A549 (cell line): ENCODE results near the gene MINDY3. TPM values are rescaled to one million over a fixed set of nuclear protein-coding genes. Genes with fewer than 3 reads are reported as not detected.

Experiments
- ATAC-seq, 2 experiments: fragments of 200-7000 bp in 1 of 2; fragments of >200 bp in 1 of 2; cut with Nextera tagmentation in 1 of 2; cut with Tn5 transposase in 1 of 2; 3 replicates each; pipeline versions ENCODE4 v1.8.0 to v1.9.1; 2018 to 2020; ENCODE audit warnings: mild to moderate bottlenecking in 1 of 2, moderate library complexity in 1 of 2
- CTCF ChIA-PET: fragments of 300-600 bp; sonication (Branson Sonifier 250); formaldehyde crosslinking; extraction: SDS; loops from one replicate; lab custom pipeline; 2021; ENCODE audit warnings: antibody characterized with exemption, inconsistent platforms; lab: Yijun Ruan, JAX
- POLR2A ChIA-PET: fragments of 350-600 bp; formaldehyde crosslinking; extraction: SDS; loops from one replicate; lab custom pipeline; 2021; ENCODE audit warnings: antibody characterized with exemption, inconsistent platforms; lab: Yijun Ruan, JAX
- DNase-seq, 2 experiments: peaks; one replicate each; pipeline versions ENCODE4 v3.0.0 to v3.0.0-alpha.2; 2011 to 2016; ENCODE audit warnings: low read depth in 1 of 2, low spot score in 1 of 2
- FAIRE-seq: peaks from 2 replicates; lab custom pipeline; 2011; peaks lifted over from hg19 to GRCh38; lab: Jason Lieb, UNC
- H3K27ac ChIP-seq, 2 experiments: fragments of >200 bp; sonication (Bioruptor Twin); formaldehyde crosslinking; 3 replicates each; pipeline ENCODE4 v1.5.1; 2016 to 2017
- H3K4me1 ChIP-seq: fragments of >200 bp; sonication (Bioruptor Twin); formaldehyde crosslinking; 3 replicates; pipeline ENCODE4 v1.6.1; 2016
- H3K4me2 ChIP-seq: fragments of >200 bp; sonication (Bioruptor Twin); formaldehyde crosslinking; 3 replicates; pipeline ENCODE4 v1.6.1; 2016
- H3K4me3 ChIP-seq: fragments of >200 bp; sonication (Bioruptor Twin); formaldehyde crosslinking; 3 replicates; pipeline ENCODE4 v1.5.1; 2016
- H3K9me3 ChIP-seq: fragments of >200 bp; sonication (Bioruptor Twin); formaldehyde crosslinking; 3 replicates; pipeline ENCODE4 v1.6.1; 2016
- BHLHE40 ChIP-seq: IDR thresholded peaks from 2 replicates; pipeline ENCODE4 v1.6.1; 2012; ENCODE audit warnings: low read depth, low read length, inconsistent platforms
- CBX2 ChIP-seq: fragments of 200-600 bp; sonication (generic); IDR thresholded peaks from 2 replicates; pipeline ENCODE4 v1.6.1; 2016; ENCODE audit warnings: low read depth, mild to moderate bottlenecking, borderline replicate concordance
- CBX8 ChIP-seq: fragments of 200-600 bp; sonication (generic); IDR thresholded peaks from 2 replicates; pipeline ENCODE4 v1.6.1; 2016
- CEBPB ChIP-seq, 2 experiments: fragments of >200 bp in 1 of 2; sonication (Bioruptor Twin) in 1 of 2; formaldehyde crosslinking in 1 of 2; IDR thresholded peaks; 2 replicates each; pipeline ENCODE4 v1.6.1; 2012 to 2016
- CTCF ChIP-seq: fragments of >200 bp; sonication (Bioruptor Twin); formaldehyde crosslinking; IDR thresholded peaks from 3 replicates; pipeline ENCODE4 v1.5.1; 2016
- E2F6 ChIP-seq: IDR thresholded peaks from 2 replicates; pipeline ENCODE4 v1.6.1; 2012; ENCODE audit warnings: low read depth, borderline replicate concordance
- EP300 ChIP-seq, 2 experiments: fragments of >200 bp; sonication (Bioruptor Twin); formaldehyde crosslinking; IDR thresholded peaks; 2 replicates in 1 of 2; 3 replicates in 1 of 2; pipeline ENCODE4 v1.6.1; 2016 to 2017
- FOSB ChIP-seq: fragments of 250-450 bp; sonication (Bioruptor Pico); IDR thresholded peaks from 2 replicates; pipeline ENCODE4 v1.5.0; 2020; ENCODE audit warnings: mild to moderate bottlenecking, moderate library complexity
- GATA3 ChIP-seq: IDR thresholded peaks from 2 replicates; pipeline ENCODE4 v1.6.1; 2012; ENCODE audit warnings: borderline replicate concordance
- HDAC2 ChIP-seq: fragments of 200-600 bp; sonication (generic); IDR thresholded peaks from 2 replicates; pipeline ENCODE4 v1.6.1; 2016
- HES2 ChIP-seq: fragments of >200 bp; sonication (Bioruptor Twin); formaldehyde crosslinking; IDR thresholded peaks from 2 replicates; pipeline ENCODE4 v1.6.1; 2016
- KDM1A ChIP-seq: fragments of 200-600 bp; sonication (generic); IDR thresholded peaks from 2 replicates; pipeline ENCODE4 v1.6.1; 2016; ENCODE audit warnings: low read depth, mild to moderate bottlenecking
- MAFK ChIP-seq: fragments of 450-650 bp; IDR thresholded peaks from 2 replicates; pipeline ENCODE4 v1.6.1; 2014; ENCODE audit not compliant: partially characterized antibody
- NPAS2 ChIP-seq: fragments of 250-450 bp; sonication (Bioruptor Pico); IDR thresholded peaks from 2 replicates; pipeline ENCODE4 v1.8.0; 2022; ENCODE audit warnings: mild to moderate bottlenecking, moderate library complexity, borderline replicate concordance
- PBX3 ChIP-seq: IDR thresholded peaks from 2 replicates; pipeline ENCODE4 v1.6.1; 2012
- POLR2A ChIP-seq: IDR thresholded peaks from 2 replicates; pipeline ENCODE4 v1.6.1; 2012; ENCODE audit warnings: mild to moderate bottlenecking, low read length
- POLR2AphosphoS2 ChIP-seq: conservative IDR thresholded peaks from 2 replicates; pipeline ENCODE4 v1.6.1; 2012; ENCODE audit warnings: low read length, improper control_type of control experiment, inconsistent platforms
- RARB ChIP-seq: fragments of 250-450 bp; sonication (Bioruptor Pico); IDR thresholded peaks from 2 replicates; pipeline ENCODE4 v1.8.0; 2021; ENCODE audit warnings: mild to moderate bottlenecking, moderate library complexity
- RFX5 ChIP-seq: fragments of 450-650 bp; IDR thresholded peaks from 2 replicates; pipeline ENCODE4 v1.7.1; 2014; ENCODE audit warnings: antibody characterized with exemption, mild to moderate bottlenecking, moderate library complexity
- SREBF2 ChIP-seq: fragments of 450-650 bp; IDR thresholded peaks from 2 replicates; pipeline ENCODE4 v1.6.1; 2014; ENCODE audit warnings: mild to moderate bottlenecking, moderate library complexity
- TP53 ChIP-seq: fragments of 250-450 bp; sonication (Bioruptor Pico); IDR thresholded peaks from 2 replicates; pipeline ENCODE4 v1.5.0; 2021; ENCODE audit warnings: mild to moderate bottlenecking, moderate library complexity
- USF2 ChIP-seq: fragments of 450-650 bp; IDR thresholded peaks from 2 replicates; pipeline ENCODE4 v1.6.1; 2014; ENCODE audit warnings: antibody characterized with exemption
- ZC3H11A ChIP-seq: fragments of 450-650 bp; IDR thresholded peaks from 2 replicates; pipeline ENCODE4 v1.6.1; 2014; ENCODE audit warnings: antibody characterized with exemption, mild to moderate bottlenecking
- ZFP36 ChIP-seq: fragments of 450-650 bp; IDR thresholded peaks from 2 replicates; pipeline ENCODE4 v1.6.1; 2014; ENCODE audit warnings: borderline replicate concordance; ENCODE audit not compliant: partially characterized antibody
- whole genome bisulfite sequencing: methylation state at CpG from one replicate; pipeline ENCODE4 v1.1.6; 2017; ENCODE audit errors: missing lambda C conversion rate; 5-methylcytosine and 5-hydroxymethylcytosine counted together
- polyA plus RNA-seq, 4 experiments: library from polyadenylated mRNA; depleted of rRNA in 3 of 4; stranded (reverse); fragments of >200 nt; fragmentation: RNase III in 1 of 4; extraction: RNeasy Plus Mini Kit Qiagen cat#74134 plus additional on column Dnase treatment in 1 of 4; gene quantifications; 2 replicates in 3 of 4; 3 replicates in 1 of 4; pipeline ENCODE4 v1.2.3, GENCODE V29; 2011 to 2017

The MINDY3 gene
- polyA plus RNA-seq, 2 of the 4 experiments (the other 2 are of a cell fraction): 14.4 to 25.3 TPM

GRCh38 chr10:15792777-15793176 lies 67.5 kb downstream of the MINDY3 start:
- 87% methylated on average over 4 of the region's 4 CpGs for WGBS
- TF ChIP-seq POLR2AphosphoS2 (no peak), MAFK (peak; percentile 55)
- Histone ChIP-seq H3K4me1 (no peaks in the 10 kb centered on the region), H3K4me2 (no peak overlapping the region), H3K27ac (no peak overlapping the region), H3K4me3 (no peak overlapping the region), H3K9me3 (no peaks in the 10 kb centered on the region)
- DNase-seq: no peak
- no peak for ATAC-seq
- CTCF ChIA-PET: interaction anchor here (0.7 kb wide), 1 partner anchor 359 kb away, joined by 3 read pairs; no protein-coding TSS in a partner anchor
- POLR2A ChIA-PET: no interaction called here
- no peak for FAIRE-seq

GRCh38 chr10:15791816-15792524 lies 68.3 kb downstream of the MINDY3 start:
- FAIRE-seq (no peak), ATAC-seq (no peak), DNase-seq (no peak)
- no peak for TF ChIP-seq RARB (CRISPR knock-in tag)
- no peak for TF ChIP-seq USF2
- no peak for TF ChIP-seq HES2
- no peak for TF ChIP-seq RFX5
- no peak for TF ChIP-seq E2F6
- TF ChIP-seq CTCF: no peak
- TF ChIP-seq ZC3H11A: no peak
- no peak for TF ChIP-seq HDAC2
- no peak for TF ChIP-seq KDM1A
- TF ChIP-seq CBX8: no peak
- no peak for TF ChIP-seq ZFP36
- TF ChIP-seq TP53: no peak
- TF ChIP-seq PBX3: no peak
- ChIA-PET POLR2A (no interaction called here), CTCF (interaction anchor here (0.7 kb wide), 1 partner anchor 358 kb away, joined by 3 read pairs; no protein-coding TSS in a partner anchor)
- Histone ChIP-seq H3K9me3 (no peaks in the 10 kb centered on the region), H3K27ac (no peak overlapping the region), H3K4me2 (no peak overlapping the region), H3K4me1 (no peaks in the 10 kb centered on the region), H3K4me3 (no peak overlapping the region)
- WGBS: 70% methylated on average over 2 of the region's 2 CpGs

GRCh38 chr10:15789793-15790525 lies 70.3 kb downstream of the MINDY3 start:
- Histone ChIP-seq H3K4me3 (no peak overlapping the region), H3K4me1 (no peaks in the 10 kb centered on the region), H3K27ac (no peak overlapping the region), H3K4me2 (no peak overlapping the region), H3K9me3 (no peaks in the 10 kb centered on the region)
- ChIA-PET CTCF (no interaction called here), POLR2A (no interaction called here)
- no peak for FAIRE-seq
- ATAC-seq: no peak
- 93% methylated on average over 1 of the region's 1 CpG for WGBS
- DNase-seq: no peak
- TF ChIP-seq BHLHE40 (no peak), CTCF (no peak), RFX5 (no peak), NPAS2 (CRISPR knock-in tag) (no peak), POLR2A (no peak), ZC3H11A (no peak), FOSB (CRISPR knock-in tag) (no peak), EP300 (IDR thresholded peaks at IDR 0.05) (no peak), ZFP36 (no peak), SREBF2 (no peak), CBX2 (no peak), CEBPB (IDR thresholded peaks at IDR 0.05) (no peak), PBX3 (no peak), GATA3 (no peak)
